Activated CD4-positive, alpha-beta T cell treated with anti-CD3 and anti-CD28 coated beads for 36 hours (primary cell): ENCODE data around the gene GBE1. TPM values are rescaled to one million over a fixed set of nuclear protein-coding genes. Genes with fewer than 3 reads are reported as not detected.

Experiments
- ATAC-seq: fragments of 200-7000 bp; cut with Tn5 transposase; one replicate; pipeline ENCODE4 v1.10.0; 2021; ENCODE audit warnings: mild to moderate bottlenecking, moderate library complexity
- CTCF ChIA-PET: fragments of 350-600 bp; sonication (Branson Sonifier 250); formaldehyde crosslinking; loops from one replicate; lab custom pipeline; 2021; ENCODE audit warnings: antibody characterized with exemption; lab: Charles Lee
- POLR2A ChIA-PET: fragments of 350-600 bp; sonication (Branson Sonifier 250); formaldehyde crosslinking; loops from one replicate; lab custom pipeline; 2021; ENCODE audit warnings: antibody characterized with exemption, inconsistent platforms; lab: Charles Lee
- DNase-seq: peaks from one replicate; pipeline ENCODE4 v3.0.0-alpha.2; 2020
- H3K27ac Mint-ChIP-seq: one replicate; pipeline ENCODE4 v1.8.0; 2021; ENCODE audit warnings: mixed read lengths
- H3K27me3 Mint-ChIP-seq: one replicate; pipeline ENCODE4 v1.8.0; 2021; ENCODE audit warnings: mixed read lengths
- H3K36me3 Mint-ChIP-seq: one replicate; pipeline ENCODE4 v1.8.0; 2021; ENCODE audit warnings: low read depth, mixed read lengths
- H3K4me1 Mint-ChIP-seq: one replicate; pipeline ENCODE4 v1.8.0; 2021; ENCODE audit warnings: mixed read lengths
- H3K4me3 Mint-ChIP-seq: one replicate; pipeline ENCODE4 v1.8.0; 2021; ENCODE audit warnings: mild to moderate bottlenecking, moderate library complexity, mixed read lengths
- H3K9me3 Mint-ChIP-seq: one replicate; pipeline ENCODE4 v1.8.0; 2021; ENCODE audit warnings: low read depth, mixed read lengths
- intact Hi-C, 2 experiments: fragments of 100-400 bp; cut with DNase I in 1 of 2; cut with micrococcal nuclease in 1 of 2; formaldehyde crosslinking; loops; one replicate each; pipeline versions ENCODE4 v1.14.2 to v1.15.1; 2022 to 2024; cut with DNase I, micrococcal nuclease
- total RNA-seq, 2 experiments: library from RNA; stranded (reverse); gene quantifications; one replicate each; pipeline ENCODE4 v1.2.3, GENCODE V29; 2021

The GBE1 gene
- total RNA-seq, 2 experiments from 2014 or later = 40.1 to 59.5 TPM

DNA sequence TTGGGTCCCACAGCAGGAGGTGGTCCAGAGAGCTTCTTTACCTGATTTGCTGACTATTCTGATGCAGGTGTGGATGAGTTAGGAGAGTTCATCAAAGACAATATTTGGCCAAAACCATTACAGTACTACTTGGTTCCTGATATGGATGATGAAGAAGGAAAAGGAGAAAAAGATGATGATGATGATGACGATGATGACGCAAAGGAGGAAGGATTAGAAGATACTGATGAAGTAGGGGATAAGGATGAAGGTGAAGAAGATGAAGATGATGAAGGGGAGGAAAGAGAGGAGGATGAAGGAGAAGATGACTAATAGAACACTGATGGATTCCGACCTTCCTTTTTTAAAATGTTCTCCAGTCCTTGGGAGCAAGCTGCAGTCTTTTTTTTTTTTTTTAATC is 148.7 kb downstream of the GBE1 start:
- H3K36me3 Mint-ChIP-seq = peaks cover 2% of the 10 kb centered on the region
- ATAC-seq (no peak), DNase-seq (no peak)
- no peaks in the 10 kb centered on the region for H3K27me3 Mint-ChIP-seq
- intact Hi-C loops = no loop called here
- POLR2A ChIA-PET = no interaction called here
- H3K4me3 Mint-ChIP-seq = no peak overlapping the region
- CTCF ChIA-PET = no interaction called here
- no peak overlapping the region for H3K27ac Mint-ChIP-seq
- no peaks in the 10 kb centered on the region for H3K9me3 Mint-ChIP-seq
- no peaks in the 10 kb centered on the region for H3K4me1 Mint-ChIP-seq

GRCh38 chr3:81602781-81603180 is 158.7 kb downstream of the GBE1 start:
- Mint-ChIP-seq H3K4me3 (no peak overlapping the region), H3K4me1 (no peaks in the 10 kb centered on the region), H3K9me3 (no peaks in the 10 kb centered on the region), H3K27me3 (no peaks in the 10 kb centered on the region), H3K27ac (no peak overlapping the region), H3K36me3 (no peaks in the 10 kb centered on the region)
- CTCF ChIA-PET = no interaction called here
- POLR2A ChIA-PET = no interaction called here
- no peak for DNase-seq
- ATAC-seq = no peak
- intact Hi-C loops = no loop called here

DNA sequence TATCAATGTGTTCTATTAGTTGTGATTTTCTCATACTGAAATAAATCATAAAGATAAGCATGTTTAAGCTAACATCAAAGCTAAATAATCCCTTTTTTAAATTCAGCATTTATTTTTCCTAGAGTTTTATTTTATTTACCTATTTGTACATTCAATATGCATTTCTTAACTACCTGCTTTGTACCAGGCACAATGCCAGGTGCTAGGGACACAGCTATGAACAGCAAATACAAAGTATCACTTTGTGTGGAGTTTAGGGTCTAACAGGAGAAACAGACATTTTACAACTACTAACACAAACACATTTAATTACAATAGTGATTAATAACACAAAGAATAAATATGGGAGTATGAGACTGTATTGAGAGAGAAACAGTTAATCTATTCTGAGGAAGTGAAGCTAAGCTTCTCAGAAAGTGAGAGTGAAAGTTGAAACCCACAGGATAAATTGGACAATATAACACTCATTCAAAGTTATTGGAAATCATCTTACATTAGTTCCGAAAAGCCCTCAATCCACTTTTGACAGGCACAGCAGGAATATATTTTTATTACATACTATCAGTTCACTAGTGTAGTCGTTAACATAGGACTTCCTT is 159.6 kb downstream of the GBE1 start:
- intact Hi-C loops = no loop called here
- no peak overlapping the region for H3K4me3 Mint-ChIP-seq
- no peaks in the 10 kb centered on the region for H3K9me3 Mint-ChIP-seq
- no peaks in the 10 kb centered on the region for H3K36me3 Mint-ChIP-seq
- no peak for ATAC-seq
- ChIA-PET CTCF (interaction anchor here (1.6 kb wide), 1 partner anchor 19 kb away, joined by 3 read pairs; no protein-coding TSS in a partner anchor), POLR2A (no interaction called here)
- H3K27ac Mint-ChIP-seq = no peak overlapping the region
- no peak for DNase-seq
- no peaks in the 10 kb centered on the region for H3K4me1 Mint-ChIP-seq
- no peaks in the 10 kb centered on the region for H3K27me3 Mint-ChIP-seq

GRCh38 chr3:81592101-81592500 is 169.3 kb downstream of the GBE1 start:
- Mint-ChIP-seq H3K4me3 (no peak overlapping the region), H3K27me3 (no peaks in the 10 kb centered on the region), H3K9me3 (no peaks in the 10 kb centered on the region), H3K4me1 (no peaks in the 10 kb centered on the region), H3K27ac (no peak overlapping the region), H3K36me3 (peaks cover 18% of the 10 kb centered on the region)
- no peak for ATAC-seq
- intact Hi-C loops = no loop called here
- POLR2A ChIA-PET = no interaction called here
- CTCF ChIA-PET = no interaction called here
- DNase-seq = no peak

DNA sequence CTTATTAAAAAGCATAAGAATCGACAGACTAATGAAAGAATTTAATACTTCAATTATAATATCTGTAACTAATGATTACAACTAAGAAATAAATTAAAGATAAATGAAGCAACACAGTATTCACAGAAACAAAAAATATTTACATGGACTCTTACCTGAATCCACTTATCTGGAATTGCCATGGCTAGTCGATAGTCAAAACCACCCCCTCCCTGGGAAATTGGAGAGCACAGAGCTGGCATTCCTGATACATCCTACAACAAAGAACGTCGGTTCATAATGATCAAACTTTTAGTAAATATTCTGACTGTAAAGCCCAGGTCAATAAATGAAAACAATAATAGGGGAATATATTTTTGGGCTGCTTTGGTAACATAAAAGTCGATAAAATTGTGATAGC is 175.5 kb downstream of the GBE1 start:
- ChIA-PET CTCF (no interaction called here), POLR2A (no interaction called here)
- no peak overlapping the region for H3K27ac Mint-ChIP-seq
- no peak for DNase-seq
- H3K4me1 Mint-ChIP-seq = no peaks in the 10 kb centered on the region
- H3K4me3 Mint-ChIP-seq = no peak overlapping the region
- no peak for ATAC-seq
- no peaks in the 10 kb centered on the region for H3K9me3 Mint-ChIP-seq
- H3K27me3 Mint-ChIP-seq = no peaks in the 10 kb centered on the region
- intact Hi-C loops = no loop called here
- peaks cover 8% of the 10 kb centered on the region for H3K36me3 Mint-ChIP-seq

DNA sequence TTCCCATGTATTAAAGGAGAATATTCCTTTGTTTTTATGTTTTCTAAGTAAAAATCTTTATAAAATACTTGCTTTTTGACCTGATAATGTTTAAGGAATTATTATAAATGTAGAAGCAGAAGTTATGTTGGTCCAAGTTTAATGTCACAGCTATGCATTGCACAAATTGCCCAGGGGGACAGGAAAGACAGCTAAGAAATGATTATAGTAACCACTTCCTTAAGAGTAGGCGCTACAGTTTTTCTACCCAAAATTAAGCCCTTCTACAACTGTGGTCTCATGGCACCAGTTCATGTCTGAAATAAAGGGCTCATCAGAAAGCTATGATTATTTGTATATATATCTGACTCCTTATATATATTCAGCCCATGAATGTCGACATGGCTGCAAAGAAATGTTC is 176.4 kb downstream of the GBE1 start:
- CTCF ChIA-PET = no interaction called here
- Mint-ChIP-seq H3K27me3 (no peaks in the 10 kb centered on the region), H3K4me3 (no peak overlapping the region), H3K27ac (no peak overlapping the region), H3K9me3 (no peaks in the 10 kb centered on the region), H3K4me1 (no peaks in the 10 kb centered on the region), H3K36me3 (peaks cover 13% of the 10 kb centered on the region)
- no peak for DNase-seq
- ATAC-seq = no peak
- POLR2A ChIA-PET = no interaction called here
- intact Hi-C loops = no loop called here

GRCh38 chr3:81581966-81582599 is 179.4 kb downstream of the GBE1 start:
- CTCF ChIA-PET = interaction anchor here (1.0 kb wide), 1 partner anchor 19 kb away, joined by 3 read pairs; no protein-coding TSS in a partner anchor
- H3K4me1 Mint-ChIP-seq = no peaks in the 10 kb centered on the region
- no peak overlapping the region for H3K4me3 Mint-ChIP-seq

GRCh38 chr3:81580355-81580754 is 181.1 kb downstream of the GBE1 start:
- no peaks in the 10 kb centered on the region for H3K4me1 Mint-ChIP-seq
- ATAC-seq = no peak
- ChIA-PET POLR2A (no interaction called here), CTCF (no interaction called here)
- H3K36me3 Mint-ChIP-seq = peaks cover 12% of the 10 kb centered on the region
- H3K27me3 Mint-ChIP-seq = no peaks in the 10 kb centered on the region
- H3K27ac Mint-ChIP-seq = no peak overlapping the region
- no peak for DNase-seq
- H3K4me3 Mint-ChIP-seq = no peak overlapping the region
- H3K9me3 Mint-ChIP-seq = no peaks in the 10 kb centered on the region
- intact Hi-C loops = no loop called here

More at GRCh38 chr3:81581966-81582599, 179.4 kb downstream of the GBE1 start:
- intact Hi-C loops = no loop called here
- no peaks in the 10 kb centered on the region for H3K27me3 Mint-ChIP-seq
- POLR2A ChIA-PET = no interaction called here
- H3K27ac Mint-ChIP-seq = no peak overlapping the region
- ATAC-seq (peak; percentile 49), DNase-seq (peak; percentile 42)
- H3K9me3 Mint-ChIP-seq = no peaks in the 10 kb centered on the region
- peaks cover 12% of the 10 kb centered on the region for H3K36me3 Mint-ChIP-seq

DNA sequence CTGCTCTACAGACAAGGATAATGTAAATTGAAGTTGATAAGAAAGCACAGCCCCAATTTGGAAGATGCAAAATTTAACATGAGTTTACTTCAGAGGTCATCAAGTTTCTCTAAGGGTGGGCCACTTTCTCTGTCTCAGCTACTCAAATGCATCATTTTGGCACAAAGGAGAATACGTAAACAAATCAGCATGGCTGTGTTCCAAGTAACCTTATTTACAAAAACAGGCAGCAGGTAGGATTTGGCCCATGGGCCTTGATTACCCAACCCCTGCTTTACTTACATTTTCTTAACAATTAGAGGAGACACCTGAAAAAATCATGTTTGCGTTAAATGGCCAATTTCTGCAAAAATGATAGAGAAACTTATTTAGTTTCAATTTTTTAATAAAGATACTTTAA is 181.7 kb downstream of the GBE1 start:
- H3K27ac Mint-ChIP-seq = no peak overlapping the region
- ATAC-seq (no peak), DNase-seq (no peak)
- peaks cover 12% of the 10 kb centered on the region for H3K36me3 Mint-ChIP-seq
- intact Hi-C loops = no loop called here
- H3K4me3 Mint-ChIP-seq = no peak overlapping the region
- no peaks in the 10 kb centered on the region for H3K27me3 Mint-ChIP-seq
- ChIA-PET POLR2A (no interaction called here), CTCF (no interaction called here)
- H3K9me3 Mint-ChIP-seq = no peaks in the 10 kb centered on the region
- H3K4me1 Mint-ChIP-seq = no peaks in the 10 kb centered on the region

GRCh38 chr3:81572201-81572756 is 189.2 kb downstream of the GBE1 start:
- intact Hi-C loops = no loop called here
- Mint-ChIP-seq H3K4me3 (no peak overlapping the region), H3K9me3 (no peaks in the 10 kb centered on the region), H3K27me3 (no peaks in the 10 kb centered on the region), H3K27ac (no peak overlapping the region), H3K36me3 (peaks cover 18% of the 10 kb centered on the region), H3K4me1 (peaks cover 2% of the 10 kb centered on the region)
- ChIA-PET POLR2A (no interaction called here), CTCF (no interaction called here)
- ATAC-seq (no peak), DNase-seq (no peak)

DNA sequence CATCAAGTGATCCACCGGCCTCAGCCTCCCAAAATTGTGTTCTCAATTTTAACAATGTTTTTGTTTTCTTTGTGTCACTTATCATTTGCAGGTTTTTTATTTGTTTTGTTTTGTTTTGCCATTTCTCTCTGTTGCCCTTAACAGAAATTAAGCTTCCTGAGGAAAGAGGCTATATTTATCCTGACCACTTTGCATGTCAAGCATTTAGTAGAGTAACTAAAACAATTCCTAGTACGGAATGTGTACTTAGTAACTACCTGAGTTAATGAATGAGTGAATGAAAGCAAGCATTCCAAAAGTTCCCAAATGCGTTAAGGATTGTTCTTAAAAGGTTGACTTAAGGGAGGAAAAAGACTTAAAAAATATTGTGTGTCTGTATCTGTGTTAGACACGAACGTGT is 193.1 kb downstream of the GBE1 start:
- Mint-ChIP-seq H3K27me3 (no peaks in the 10 kb centered on the region), H3K27ac (no peak overlapping the region), H3K36me3 (peaks cover 33% of the 10 kb centered on the region), H3K4me3 (no peak overlapping the region), H3K9me3 (peaks cover 11% of the 10 kb centered on the region), H3K4me1 (peaks cover 2% of the 10 kb centered on the region)
- DNase-seq = no peak
- no peak for ATAC-seq
- CTCF ChIA-PET = no interaction called here
- POLR2A ChIA-PET = no interaction called here
- intact Hi-C loops = no loop called here

DNA sequence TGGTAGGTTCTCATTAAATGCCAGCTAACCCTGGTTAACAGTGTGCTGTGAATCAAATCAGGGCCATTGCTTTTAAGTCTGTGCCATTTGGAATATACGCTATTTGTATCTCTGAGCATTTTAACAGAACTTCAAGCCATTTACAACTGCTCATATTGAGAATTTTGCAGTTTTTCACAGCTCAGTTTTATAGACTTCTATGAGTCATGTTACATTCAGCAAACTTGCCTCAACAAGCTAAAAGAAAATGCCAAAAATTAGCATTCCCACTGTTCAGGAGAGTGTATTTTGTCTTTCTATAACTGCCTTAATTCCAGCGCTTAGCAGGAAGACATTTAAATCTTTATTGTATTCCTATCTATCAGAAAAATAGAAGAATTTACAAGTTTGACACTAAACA is 196.4 kb downstream of the GBE1 start:
- H3K27ac Mint-ChIP-seq = no peak overlapping the region
- POLR2A ChIA-PET = no interaction called here
- intact Hi-C loops = no loop called here
- H3K4me3 Mint-ChIP-seq = no peak overlapping the region
- H3K36me3 Mint-ChIP-seq = peaks cover 19% of the 10 kb centered on the region
- no peaks in the 10 kb centered on the region for H3K4me1 Mint-ChIP-seq
- CTCF ChIA-PET = no interaction called here
- H3K9me3 Mint-ChIP-seq = peaks cover 11% of the 10 kb centered on the region
- no peak for ATAC-seq
- no peak for DNase-seq
- no peaks in the 10 kb centered on the region for H3K27me3 Mint-ChIP-seq
